ENCODE measurements around the gene REXO4.

DNA sequence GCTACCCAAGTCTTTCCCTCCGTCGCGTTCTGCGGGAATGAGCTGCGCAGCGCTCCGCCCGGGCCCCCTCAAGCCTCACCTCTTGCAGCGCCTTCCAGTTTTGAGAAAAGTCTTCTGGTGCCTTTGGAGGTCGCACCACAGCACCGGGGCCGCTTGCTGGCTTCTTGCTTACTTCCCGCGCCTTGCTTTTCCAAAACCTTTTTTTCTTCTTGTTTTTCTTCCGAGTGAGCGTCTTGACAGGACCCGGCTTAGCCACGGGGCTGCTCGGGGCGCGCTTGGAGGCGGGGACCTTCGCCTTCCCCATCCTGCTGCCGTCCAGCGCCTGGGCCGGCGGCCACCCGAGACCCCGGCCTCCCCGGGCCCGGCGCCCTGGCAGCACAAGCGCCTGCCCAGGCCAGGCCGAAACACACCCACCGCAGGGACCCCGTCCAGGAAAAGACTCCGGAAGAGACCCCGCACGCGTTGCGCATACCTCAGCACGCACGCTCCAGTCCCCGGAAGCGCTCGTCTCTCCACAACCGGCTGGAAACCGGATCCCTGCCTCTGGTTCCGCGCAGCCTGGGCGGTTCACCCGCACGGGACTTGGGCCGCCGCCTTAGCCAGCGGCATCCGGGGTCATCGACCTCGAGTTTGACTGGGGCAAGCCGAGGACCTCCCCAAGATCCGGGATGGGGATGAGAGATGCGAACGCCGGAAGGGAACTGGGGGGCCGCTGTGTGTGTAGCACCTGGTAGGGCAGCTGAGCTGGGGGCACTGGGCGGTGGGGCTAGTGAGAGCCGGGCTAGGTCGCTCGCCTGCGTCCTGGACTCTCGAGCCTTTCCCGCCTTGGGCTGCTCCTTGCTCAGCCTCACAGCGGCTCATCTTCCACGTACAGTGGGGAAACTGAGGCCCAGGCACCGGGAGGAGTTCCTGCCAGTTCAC lies at the start of gene REXO4:
- no peak for TF ChIP-seq EZH2 (IDR thresholded peaks at IDR 0.05; ENCODE audit: low read length, missing control alignments)
- TF ChIP-seq CTCF (conservative IDR thresholded peaks at IDR 0.05 in 1 of 2, IDR thresholded peaks at IDR 0.05 in 1 of 2; ENCODE audit: low read depth in 1 of 2, low read length in 2 of 2), result no peak
